Cardiac fibroblast (primary cell): Measurements from ENCODE around the gene ERG.

Source experiments
- DNase-seq, 2 donors: peaks; one replicate each; pipeline versions ENCODE4 v3.0.0 to v3.0.0-alpha.2; 2010; ENCODE audit warnings: low read depth in 2 of 2
- H3K4me3 ChIP-seq, 2 donors: replicated peaks in 1 of 2; 1 replicate in 1 of 2; 2 replicates in 1 of 2; pipeline ENCODE4 v1.5.1; 2011; ENCODE audit warnings: low read depth in 2 of 2, low read length in 2 of 2, mild to moderate bottlenecking in 2 of 2, moderate library complexity in 1 of 2
- CTCF ChIP-seq: IDR thresholded peaks from one replicate; pipeline ENCODE4 v1.5.1; 2011; ENCODE audit warnings: low read depth, mild to moderate bottlenecking, low read length, inconsistent platforms

ERG gene

DNA sequence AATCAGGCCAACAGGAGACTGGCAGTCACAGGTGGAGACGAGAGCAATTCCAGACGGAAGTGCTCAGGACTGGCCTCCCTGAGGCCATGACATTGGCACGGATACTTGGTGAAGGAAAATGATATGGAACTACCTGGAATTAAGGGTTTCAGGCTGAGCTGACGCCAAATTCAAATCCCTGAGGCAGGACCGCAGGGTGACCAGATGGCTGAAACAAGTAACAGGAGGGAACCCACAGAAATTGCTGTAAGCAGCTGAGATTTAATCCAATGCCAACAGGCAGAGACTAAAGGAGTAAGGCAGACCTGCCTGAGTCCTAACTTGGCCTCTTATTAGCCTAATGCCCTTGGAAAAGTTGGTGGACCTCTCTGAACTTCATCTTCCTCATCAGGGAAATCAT is 76.2 kb downstream of the ERG start:
- H3K4me3 ChIP-seq, result no peak overlapping the region
- TF ChIP-seq CTCF, result no peak
- DNase-seq, result no peak

GRCh38 chr21:38420140-38420539 is 78.1 kb downstream of the ERG start:
- DNase-seq, result peak in 1 of 2 donors; percentile 6
- H3K4me3 ChIP-seq, result no peak overlapping the region
- TF ChIP-seq CTCF, result no peak

DNA sequence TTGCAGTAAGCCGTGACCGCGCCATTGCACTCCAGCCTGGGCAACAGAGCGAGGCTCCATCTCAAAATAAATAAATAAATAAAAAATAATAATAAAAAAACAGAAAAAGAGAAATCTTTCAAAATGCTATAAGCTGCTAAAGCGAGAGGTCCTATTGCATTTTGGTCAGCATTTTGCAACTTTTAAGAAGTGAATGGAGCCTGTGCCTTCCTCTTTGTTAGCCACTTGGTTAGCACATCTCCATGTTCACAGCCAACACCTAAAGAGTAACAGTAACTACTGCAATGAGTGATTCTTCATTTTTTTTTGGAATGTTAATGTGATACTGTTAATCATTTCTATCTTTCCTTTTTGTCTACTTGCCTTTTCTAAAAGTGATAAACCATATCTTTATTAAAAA is 80.6 kb downstream of the ERG start:
- no peak overlapping the region for H3K4me3 ChIP-seq
- TF ChIP-seq CTCF, result no peak
- no peak for DNase-seq

DNA sequence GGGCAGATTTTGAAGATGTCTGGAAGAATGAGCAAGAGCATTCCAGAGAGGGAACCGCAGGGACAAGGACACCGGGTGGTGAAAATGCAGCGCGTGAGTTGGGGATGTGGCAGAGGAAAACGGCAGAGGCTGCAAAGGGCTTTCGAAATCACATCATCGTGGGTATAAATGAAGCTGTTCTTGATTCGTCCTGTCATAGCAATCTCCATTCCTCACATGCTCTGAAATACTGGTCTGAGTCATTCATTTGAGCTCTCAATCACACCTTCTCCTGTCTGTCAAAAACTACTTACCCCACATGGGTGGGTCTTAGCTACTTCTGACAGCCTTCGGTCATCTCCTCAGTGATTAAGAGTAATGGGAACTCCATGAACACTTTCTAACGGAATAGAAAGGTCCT is 81.5 kb downstream of the ERG start:
- no peak for TF ChIP-seq CTCF
- no peak overlapping the region for H3K4me3 ChIP-seq
- peak in 1 of 2 donors; percentile 20 for DNase-seq

- no peak for TF ChIP-seq CTCF
- H3K4me3 ChIP-seq, result no peak overlapping the region
- DNase-seq, result peak; percentile 5 to 17
These were observed 84.2 kb downstream of the ERG start for GRCh38 chr21:38413958-38414548.

DNA sequence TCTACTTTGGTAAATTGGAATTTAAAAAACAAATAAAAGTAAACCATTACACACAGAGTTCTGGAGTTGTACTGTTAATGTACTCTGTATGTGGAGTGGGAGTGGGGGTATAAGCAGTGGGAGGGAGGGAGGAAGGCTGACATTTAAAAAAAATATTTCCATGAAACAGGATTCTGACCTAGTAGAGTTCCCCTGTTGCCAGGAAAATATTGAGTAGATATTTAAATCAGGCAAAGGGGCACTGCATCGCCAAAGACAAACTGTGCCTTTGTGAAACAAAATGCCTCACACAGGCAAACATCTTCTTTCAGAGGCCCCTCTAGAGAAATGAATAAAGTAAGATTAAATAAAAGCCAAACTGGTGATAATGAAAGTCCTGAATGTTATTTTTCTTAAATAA is 87.8 kb downstream of the ERG start:
- no peak for DNase-seq
- no peak overlapping the region for H3K4me3 ChIP-seq
- no peak for TF ChIP-seq CTCF

DNA sequence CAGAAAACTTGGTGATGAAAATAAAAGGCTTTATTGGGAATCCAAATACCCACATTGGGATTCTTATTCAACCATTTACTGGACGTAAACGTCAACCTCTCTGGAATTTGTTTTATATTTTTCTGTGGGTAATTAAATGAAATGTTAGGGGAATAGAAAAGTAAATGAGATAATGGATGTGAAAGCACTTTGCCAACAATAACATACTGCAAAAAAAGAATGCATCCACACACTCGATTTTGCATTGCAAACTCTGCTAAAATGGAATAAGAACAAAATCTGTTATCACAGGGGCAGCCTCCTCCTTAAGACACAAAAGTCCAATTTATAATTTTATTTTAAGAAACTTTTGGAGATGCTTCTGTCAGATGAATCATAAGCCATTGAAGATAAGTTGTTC is 88.4 kb downstream of the ERG start:
- TF ChIP-seq CTCF, result no peak
- H3K4me3 ChIP-seq, result no peak overlapping the region
- no peak for DNase-seq
